Measurements from ENCODE around the gene BGN.

- TF ChIP-seq CTCF (conservative IDR thresholded peaks at IDR 0.05) (no peak), EZH2 (IDR thresholded peaks at IDR 0.05; ENCODE audit: low read depth) (no peak)
These were observed 36.8 kb upstream of the BGN start for GRCh38 chrX:153457827-153458466.
